A673 (cell line): Measurements from ENCODE around the gene SPTSSB. TPM values are rescaled to one million over a fixed set of nuclear protein-coding genes. Genes with fewer than 3 reads are reported as not detected.

Experiments used
- BruUV-seq: library from RNA; stranded (reverse); fragments of 400-500 nt; replicated peaks from 2 replicates; lab custom pipeline; 2021; lab: Mats Ljungman, UMichigan
- CTCF ChIA-PET: fragments of 300-600 bp; sonication (Branson Sonifier 250); formaldehyde crosslinking; loops from one replicate; lab custom pipeline; 2022; ENCODE audit warnings: antibody characterized with exemption; lab: Charles Lee
- POLR2A ChIA-PET: fragments of 300-600 bp; sonication (Branson Sonifier 250); formaldehyde crosslinking; loops from one replicate; lab custom pipeline; 2022; ENCODE audit warnings: antibody characterized with exemption; ENCODE audit not compliant: low non-redundant PET; lab: Charles Lee
- DNase-seq: peaks from one replicate; pipeline ENCODE4 v3.0.0-alpha.2; 2015; ENCODE audit warnings: low spot score
- H3K27ac ChIP-seq: fragments of 200-600 bp; sonication (generic); 2 replicates; pipeline ENCODE4 v1.5.1; 2016; ENCODE audit warnings: mixed run types, low read depth, mild to moderate bottlenecking, mixed read lengths, antibody characterized with exemption, low read length; ENCODE audit not compliant: poor library complexity, severe bottlenecking
- H3K27me3 ChIP-seq: fragments of 200-600 bp; sonication (generic); replicated peaks from 2 replicates; pipeline ENCODE4 v1.6.1; 2017; ENCODE audit warnings: mixed run types, low read depth, mild to moderate bottlenecking, mixed read lengths, antibody characterized with exemption, low read length; ENCODE audit not compliant: insufficient read depth, poor library complexity
- H3K36me3 ChIP-seq: fragments of 200-600 bp; sonication (generic); 2 replicates; pipeline ENCODE4 v1.6.1; 2016; ENCODE audit warnings: mixed run types, mild to moderate bottlenecking, mixed read lengths, antibody characterized with exemption, low read length; ENCODE audit not compliant: insufficient read depth, poor library complexity, severe bottlenecking
- H3K4me1 ChIP-seq: fragments of 200-600 bp; sonication (generic); 2 replicates; pipeline ENCODE4 v1.6.1; 2017; ENCODE audit warnings: mixed run types, mild to moderate bottlenecking, mixed read lengths, antibody characterized with exemption, low read length; ENCODE audit not compliant: insufficient read depth, poor library complexity, severe bottlenecking
- H3K4me3 ChIP-seq: fragments of 200-600 bp; sonication (generic); 2 replicates; pipeline ENCODE4 v1.5.1; 2016; ENCODE audit warnings: low read depth, mixed run types, mild to moderate bottlenecking, mixed read lengths, low read length; ENCODE audit not compliant: poor library complexity, severe bottlenecking
- H3K9me3 ChIP-seq: fragments of 200-600 bp; sonication (generic); 2 replicates; pipeline ENCODE4 v1.6.1; 2016; ENCODE audit warnings: mixed run types, low read depth, mild to moderate bottlenecking, mixed read lengths, antibody characterized with exemption, low read length; ENCODE audit not compliant: poor library complexity, severe bottlenecking
- CTCF ChIP-seq: fragments of 300-800, 200-600 bp; sonication (generic); conservative IDR thresholded peaks from 2 replicates; pipeline ENCODE4 v1.5.1; 2017; ENCODE audit warnings: low read depth, mild to moderate bottlenecking, antibody characterized with exemption, low read length, moderate library complexity, mixed read lengths
- EZH2 ChIP-seq: fragments of 200-600 bp; sonication (generic); IDR thresholded peaks from 2 replicates; pipeline ENCODE4 v1.6.1; 2017; ENCODE audit warnings: borderline replicate concordance, low read depth, mild to moderate bottlenecking, mixed read lengths, antibody characterized with exemption, low read length; ENCODE audit not compliant: poor library complexity, severe bottlenecking
- intact Hi-C: fragments of 100-400 bp; cut with micrococcal nuclease; formaldehyde crosslinking; loops from one replicate; pipeline ENCODE4 v1.10.0; 2022; ENCODE audit not compliant: unreplicated experiment
- total RNA-seq: library from RNA; stranded (reverse); gene quantifications from 2 replicates; pipeline ENCODE4 v1.2.3, GENCODE V29; 2021

Gene SPTSSB
- total RNA-seq, 1 experiment from 2014 or later = not detected

GRCh38 chr3:161342629-161343028 is 28.7 kb downstream of the SPTSSB start:
- Histone ChIP-seq H3K27ac (no peak overlapping the region), H3K9me3 (no peaks in the 10 kb centered on the region), H3K27me3 (no peaks in the 10 kb centered on the region), H3K4me3 (no peak overlapping the region), H3K4me1 (no peaks in the 10 kb centered on the region), H3K36me3 (no peaks in the 10 kb centered on the region)
- ChIA-PET POLR2A (no interaction called here), CTCF (no interaction called here)
- no peak for DNase-seq
- no TSS peak for BruUV-seq
- intact Hi-C loops = no loop called here
- TF ChIP-seq EZH2 (no peak), CTCF (no peak)

GRCh38 chr3:161339517-161340500 is 31.5 kb downstream of the SPTSSB start:
- intact Hi-C loops = no loop called here
- no peak overlapping the region for H3K27ac ChIP-seq
- ChIA-PET POLR2A (no interaction called here), CTCF (no interaction called here)
- H3K36me3 ChIP-seq = no peaks in the 10 kb centered on the region
- H3K4me3 ChIP-seq = no peak overlapping the region
- DNase-seq = no peak
- H3K9me3 ChIP-seq = no peaks in the 10 kb centered on the region
- no peaks in the 10 kb centered on the region for H3K27me3 ChIP-seq
- no TSS peak for BruUV-seq
- H3K4me1 ChIP-seq = no peaks in the 10 kb centered on the region
- TF ChIP-seq EZH2 (no peak), CTCF (no peak)

- Histone ChIP-seq H3K27me3 (no peaks in the 10 kb centered on the region), H3K4me3 (no peak overlapping the region), H3K27ac (no peak overlapping the region), H3K36me3 (no peaks in the 10 kb centered on the region), H3K9me3 (no peaks in the 10 kb centered on the region), H3K4me1 (no peaks in the 10 kb centered on the region)
- ChIA-PET POLR2A (no interaction called here), CTCF (no interaction called here)
- intact Hi-C loops = no loop called here
- no peak for DNase-seq
- no TSS peak for BruUV-seq
- TF ChIP-seq CTCF (no peak), EZH2 (no peak)
Measured at GRCh38 chr3:161337311-161337710, 34.0 kb downstream of the SPTSSB start.
